ENCODE data around the gene HIVEP3.

The HIVEP3 gene

DNA sequence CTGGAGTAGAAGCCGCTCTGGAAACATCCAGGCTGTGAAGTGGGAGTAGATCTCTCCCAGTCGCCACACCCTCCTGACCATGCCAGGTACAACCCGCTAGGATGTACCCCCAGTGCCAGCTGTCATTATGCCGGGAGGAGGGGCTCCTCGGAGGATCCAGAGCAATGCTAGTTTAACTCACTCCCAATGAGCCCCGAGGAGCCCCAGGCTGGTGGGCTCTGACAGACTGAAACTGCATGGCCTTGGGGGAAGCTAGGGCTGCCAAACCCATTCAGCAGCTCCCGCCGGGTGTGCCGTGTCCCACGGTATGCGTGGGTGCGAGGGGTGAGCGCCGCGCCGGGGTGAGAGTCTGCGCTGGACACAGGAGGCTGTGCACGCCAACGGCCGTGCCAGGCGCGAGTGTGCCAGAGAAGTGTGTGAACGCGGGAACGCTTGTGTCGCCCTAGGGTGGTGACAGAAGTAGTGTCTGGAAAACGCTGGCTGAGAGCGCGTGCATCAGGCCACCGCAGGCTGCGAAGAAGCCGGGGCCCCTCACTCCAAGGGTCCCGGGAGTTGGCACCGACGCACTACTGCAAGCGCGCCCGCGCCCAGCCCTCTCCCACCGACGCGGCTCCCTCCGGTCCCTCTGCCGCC is 257.2 kb downstream of the HIVEP3 start:
- DNase-seq, result peak; percentile 35

GRCh38 chr1:41660570-41661427 is 257.9 kb downstream of the HIVEP3 start:
- no peak for DNase-seq

GRCh38 chr1:41659903-41660302 is 258.8 kb downstream of the HIVEP3 start:
- no peak for DNase-seq

DNA sequence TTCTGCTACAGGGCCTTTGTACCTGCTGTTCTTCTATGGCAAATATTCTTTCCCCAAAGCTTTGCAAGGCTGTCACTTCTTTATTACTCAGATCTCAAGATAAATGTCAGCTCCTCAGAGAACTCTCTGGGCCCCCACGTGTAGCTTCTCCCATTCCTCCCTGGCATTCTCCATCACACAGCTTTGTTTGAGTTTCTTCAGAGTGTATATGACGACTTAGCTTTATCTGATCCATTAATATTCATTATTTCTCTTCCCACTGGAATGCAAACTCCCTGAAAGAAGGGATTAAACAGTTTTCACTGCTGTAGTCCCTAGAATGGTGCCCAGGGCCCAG is 259.6 kb downstream of the HIVEP3 start:
- DNase-seq, result no peak

DNA sequence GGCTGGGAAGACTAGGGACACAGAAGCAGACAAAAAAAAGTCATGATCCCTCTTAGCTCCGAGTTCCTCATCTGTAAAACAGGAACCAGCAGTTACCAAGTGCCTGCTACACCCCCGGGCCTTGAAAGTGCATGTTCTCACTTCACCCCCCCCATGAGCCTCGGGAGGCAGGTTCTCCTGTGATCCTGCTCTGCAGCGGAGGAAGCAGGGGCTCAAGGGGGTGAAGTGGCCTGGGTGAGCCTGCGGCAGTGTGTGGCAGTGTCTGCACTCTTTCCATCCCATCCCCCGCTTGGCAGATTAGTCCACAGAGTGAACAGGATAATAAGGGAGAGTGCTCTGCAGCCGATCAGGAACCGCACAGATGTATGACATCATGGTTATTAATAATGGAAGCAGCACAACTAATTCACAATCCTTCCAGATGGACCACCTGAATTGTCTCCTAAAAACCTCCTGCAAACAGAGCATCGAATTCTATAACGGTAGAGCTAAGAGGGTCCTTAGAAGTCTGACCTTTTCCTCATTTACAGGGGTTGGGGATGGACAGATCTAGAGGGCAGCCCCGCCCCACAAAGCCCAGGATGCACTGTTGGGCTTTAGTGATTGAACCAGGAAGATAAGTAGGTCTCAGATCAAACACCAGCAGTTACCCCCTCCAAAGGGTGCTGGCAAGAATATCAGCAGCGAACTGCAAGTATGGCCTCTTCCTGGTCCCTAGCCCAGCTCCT is 260.1 kb downstream of the HIVEP3 start:
- no peak for DNase-seq

GRCh38 chr1:41657679-41658295 is 260.9 kb downstream of the HIVEP3 start:
- no peak for DNase-seq

DNA sequence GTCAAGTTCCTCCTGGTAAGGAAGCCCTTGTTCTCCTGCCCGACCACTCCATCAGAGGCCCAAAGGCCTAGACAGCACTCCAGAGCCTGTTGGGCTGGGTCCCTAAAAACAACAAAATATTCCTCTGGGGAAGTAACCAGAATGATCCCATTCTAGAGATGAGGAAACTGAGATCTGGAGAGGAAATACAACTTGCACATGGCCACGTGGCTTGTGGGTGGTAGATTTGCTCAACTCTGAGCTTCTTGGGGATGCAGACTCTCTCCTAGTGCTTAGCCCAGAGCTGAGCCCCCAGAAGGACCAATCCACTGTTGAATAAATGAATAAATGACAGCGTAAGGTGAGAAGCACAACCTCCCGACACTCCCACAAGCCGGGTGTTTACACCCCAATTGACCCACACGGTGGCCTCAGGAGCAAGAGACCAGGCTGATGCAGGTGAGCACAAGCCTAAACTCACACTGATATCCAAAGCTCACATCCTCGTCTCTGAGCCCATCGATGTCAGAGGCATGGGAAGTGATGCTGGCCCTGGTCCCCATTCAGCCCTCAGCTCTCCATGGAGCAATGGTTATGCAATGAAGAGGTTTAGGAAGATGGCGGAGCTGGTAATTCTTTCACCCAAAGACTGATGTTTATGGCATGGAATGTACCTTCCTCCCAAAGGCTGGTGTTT is 261.8 kb downstream of the HIVEP3 start:
- no peak for DNase-seq

DNA sequence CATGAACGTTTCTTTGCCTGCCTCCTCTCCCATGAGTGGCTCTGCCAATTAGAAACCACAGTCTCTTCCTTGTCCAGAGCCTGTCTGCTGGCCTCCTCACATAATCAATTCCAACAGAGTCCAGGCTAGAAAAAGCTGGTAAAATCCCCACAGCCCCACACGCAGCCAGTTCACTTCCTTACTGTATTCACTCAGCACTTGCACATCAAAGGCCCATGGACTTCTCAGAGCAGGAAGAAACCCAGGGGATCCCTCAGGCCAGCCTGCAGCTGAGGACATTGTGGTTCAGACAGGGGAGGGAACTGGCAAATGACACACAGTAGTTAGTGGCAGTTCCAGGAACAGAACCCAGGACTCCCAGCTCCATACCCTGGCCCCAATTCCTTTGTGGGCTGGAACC is 262.7 kb downstream of the HIVEP3 start:
- no peak for DNase-seq

- no peak for DNase-seq
Observed at GRCh38 chr1:41655632-41656031, 263.1 kb downstream of the HIVEP3 start.

GRCh38 chr1:41653574-41653973 is 265.1 kb downstream of the HIVEP3 start:
- DNase-seq, result no peak

- DNase-seq, result no peak
Observed at GRCh38 chr1:41652384-41653265, 266.1 kb downstream of the HIVEP3 start.

DNA sequence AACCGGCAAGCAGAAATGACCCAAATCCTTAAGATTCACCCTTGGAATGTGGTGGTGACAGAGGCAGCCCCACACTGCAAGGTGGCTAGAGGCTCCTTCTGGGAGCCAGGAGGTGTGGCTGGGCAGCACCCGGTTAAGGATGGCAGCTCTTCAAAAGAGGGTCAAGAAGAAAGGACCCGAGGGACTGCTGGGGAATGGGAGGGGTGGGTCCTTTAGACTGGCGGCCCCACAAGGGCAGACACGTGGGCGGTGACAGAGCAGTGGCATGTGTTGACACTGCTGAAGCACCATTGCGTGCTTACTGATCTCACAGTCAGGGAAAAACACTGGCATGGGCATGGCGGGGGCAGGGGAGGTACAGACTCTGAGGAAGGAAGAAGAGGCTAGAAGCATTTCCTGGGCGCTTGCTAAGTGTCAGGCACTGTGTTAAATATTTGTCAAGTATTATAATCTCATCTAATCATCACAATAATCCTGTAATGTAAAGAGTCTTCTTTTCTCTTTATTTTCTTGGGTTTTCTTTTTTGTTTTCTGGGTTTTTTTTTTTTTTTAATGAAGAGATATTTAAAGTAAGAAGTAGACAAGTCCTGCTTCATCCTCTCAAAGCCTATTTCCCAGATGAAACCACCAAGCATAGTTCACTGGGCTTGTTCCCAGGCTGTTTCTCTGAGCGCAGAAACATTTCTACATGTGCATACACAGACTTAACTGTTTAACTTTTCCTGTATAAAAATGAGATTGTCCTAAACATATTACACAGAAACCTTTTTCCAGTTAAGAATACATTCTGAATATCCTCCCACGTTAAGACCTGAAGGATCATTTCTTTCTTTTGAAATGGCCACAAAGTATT is 268.5 kb downstream of the HIVEP3 start:
- no peak for DNase-seq

GRCh38 chr1:41649396-41650027 is 269.2 kb downstream of the HIVEP3 start:
- DNase-seq, result no peak

DNA sequence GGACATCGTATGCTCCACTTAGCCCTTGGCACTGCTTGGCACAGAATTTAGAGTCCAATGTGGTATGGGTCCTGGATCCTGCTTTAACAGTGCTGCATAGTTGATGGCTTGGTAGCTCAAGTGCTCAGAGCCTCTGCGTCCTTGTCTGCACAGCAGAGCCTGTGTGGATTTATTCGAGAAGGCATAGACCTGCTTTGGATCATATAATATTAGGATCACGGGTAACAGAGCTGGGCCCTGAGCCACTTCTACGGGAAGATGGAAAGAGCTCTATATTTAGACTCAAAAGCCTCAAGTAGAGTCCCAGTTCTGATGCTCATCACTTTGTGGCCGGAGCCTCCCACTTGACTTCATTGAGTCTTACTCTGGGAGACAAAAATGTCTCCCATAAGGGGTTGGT is 269.9 kb downstream of the HIVEP3 start:
- no peak for DNase-seq

GRCh38 chr1:41648230-41648629 is 270.5 kb downstream of the HIVEP3 start:
- DNase-seq, result no peak

- no peak for DNase-seq
Observed at GRCh38 chr1:41647221-41648135, 271.2 kb downstream of the HIVEP3 start.

DNA sequence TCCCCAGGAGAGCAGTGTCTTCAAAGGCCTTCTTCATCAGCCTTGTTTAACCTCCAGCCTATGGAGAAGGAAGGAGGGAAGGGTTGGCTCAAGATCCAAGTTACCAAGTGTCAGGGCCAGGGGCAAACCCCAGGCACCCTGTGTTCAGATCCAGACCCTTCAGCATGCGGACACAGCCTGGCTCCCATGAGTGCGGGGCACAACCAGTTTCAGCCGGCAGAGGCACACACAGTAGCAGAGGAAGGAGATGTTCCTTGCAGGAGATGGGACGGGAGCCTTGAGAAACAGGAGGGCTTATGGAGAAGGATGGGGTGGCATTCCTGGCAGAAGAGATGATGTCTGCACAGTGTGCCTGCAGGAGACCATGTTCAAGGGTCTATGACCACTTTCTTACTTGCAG is 272.5 kb downstream of the HIVEP3 start:
- DNase-seq, result no peak

DNA sequence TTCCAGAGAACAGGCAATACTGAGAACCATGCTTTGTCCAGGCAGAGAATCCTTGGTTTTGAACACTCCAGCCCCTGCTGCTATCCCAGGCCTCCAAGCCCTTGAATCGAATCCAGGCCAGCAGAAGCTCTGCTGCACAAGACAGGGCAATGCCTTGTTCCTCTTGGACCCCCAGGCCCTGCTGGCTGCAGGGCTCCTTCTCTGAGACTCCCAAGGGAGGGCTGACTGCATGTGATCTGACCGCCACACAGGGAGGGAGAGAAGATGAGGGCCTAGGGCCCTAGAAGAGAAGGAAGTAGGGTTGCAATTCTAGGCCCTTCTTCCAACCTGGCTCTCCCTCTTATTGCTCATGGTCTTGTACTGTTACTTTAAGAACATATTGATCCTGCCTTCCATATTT is 273.7 kb downstream of the HIVEP3 start:
- no peak for DNase-seq

All from stimulated activated CD4-positive, alpha-beta T cell treated with anti-CD3 and anti-CD28 coated beads, Interleukin-12 subunit alpha, Interleukin-12 subunit beta, amount 100 ng/mL, for 4 hours (primary cell).